Heart right ventricle (tissue), 16 donors: Measurements from ENCODE around the gene KCNJ10. TPM values are rescaled to one million over a fixed set of nuclear protein-coding genes. Genes with fewer than 3 reads are reported as not detected.
A peak's percentile ranks its signal among the peaks of the same experiment; 100 is the strongest.

Source experiments
- ATAC-seq, 8 donors: fragments of 200-7000 bp; cut with Tn5 transposase; one replicate each; pipeline ENCODE4 v1.9.1; 2020; ENCODE audit warnings: mild to moderate bottlenecking in 8 of 8, moderate library complexity in 8 of 8, moderate number of reproducible peaks in 1 of 8
- DNase-seq, 2 donors: peaks; one replicate each; pipeline ENCODE4 v3.0.0-alpha.2; 2020
- H3K27ac ChIP-seq, 10 donors: fragments of 200-600 bp; sonication (generic) in 2 of 10; one replicate each; pipeline versions ENCODE4 v1.5.0 to v1.8.0; 2020 to 2022; ENCODE audit warnings: mild to moderate bottlenecking in 3 of 10
- H3K27me3 ChIP-seq, 7 donors: fragments of 200-600 bp; one replicate each; pipeline ENCODE4 v1.8.0; 2021 to 2022; ENCODE audit warnings: mild to moderate bottlenecking in 2 of 7
- H3K36me3 ChIP-seq, 9 donors: fragments of 200-600 bp; sonication (generic) in 1 of 9; one replicate each; pipeline versions ENCODE4 v1.5.0 to v1.8.0; 2020 to 2022; ENCODE audit warnings: mild to moderate bottlenecking in 2 of 9
- H3K4me1 ChIP-seq, 9 donors: fragments of 200-600 bp; sonication (generic) in 1 of 9; one replicate each; pipeline versions ENCODE4 v1.5.0 to v1.8.0; 2020 to 2022; ENCODE audit warnings: mild to moderate bottlenecking in 4 of 9
- H3K4me3 ChIP-seq, 10 donors: fragments of 200-600 bp; sonication (generic) in 2 of 10; one replicate each; pipeline versions ENCODE4 v1.5.0 to v1.8.0; 2020 to 2022; ENCODE audit warnings: mild to moderate bottlenecking in 7 of 10, moderate library complexity in 2 of 10
- H3K9me3 ChIP-seq, 11 donors: fragments of 200-600 bp in 10 of 11; sonication (generic) in 2 of 11; one replicate each; pipeline versions ENCODE4 v1.5.0 to v1.8.0; 2013 to 2022; ENCODE audit warnings: mild to moderate bottlenecking in 2 of 11, control low read depth in 1 of 11, moderate library complexity in 1 of 11
- WGBS, 2 donors: extraction: QIAGEN DNeasy Blood & Tissue Kit; methylation state at CpG; one replicate each; pipeline ENCODE4 v1.1.7; 2013; ENCODE audit warnings: inconsistent platforms in 1 of 2; 5-methylcytosine and 5-hydroxymethylcytosine counted together
- intact Hi-C, 10 donors: fragments of 100-400 bp; cut with DNase I; formaldehyde crosslinking; loops; one replicate each; pipeline versions ENCODE4 v1.11.1 to v1.14.2; 2022
- long read RNA-seq, 3 donors: library from polyadenylated mRNA; unstranded; transcript quantifications; one replicate each; pipeline ENCODE4 v2.0.0, GENCODE V29; 2020 to 2021
- polyA plus RNA-seq, 2 donors: library from polyadenylated mRNA; stranded (reverse); fragments of 200-250 nt; gene quantifications; one replicate each; pipeline ENCODE4 v1.2.3, GENCODE V29; 2013
- total RNA-seq, 10 donors: library from RNA; stranded (reverse); fragmentation: NEBNext Ultra II Directional in 3 of 10; extraction: Animal tissue kit (Norgen Biotek cat#: 25700) in 3 of 10; gene quantifications; one replicate each; pipeline versions ENCODE4 v1.2.1 to v1.2.4, GENCODE V29; 2021 to 2023
- TF ChIP-seq, protein P1 (sequence below), 9 donors: fragments of 200-600 bp; sonication (generic) in 2 of 9; IDR thresholded peaks; one replicate each; pipeline versions ENCODE4 v1.5.0 to v1.8.0; 2021 to 2022; ENCODE audit warnings: antibody characterized with exemption in 9 of 9, mild to moderate bottlenecking in 5 of 9, moderate library complexity in 1 of 9
- donor health status: Arrhythmogenic right ventricular cardiomyopathy.
- donor health status: ischemic (EF 13 %, LVEDD 7.1; RV severe dilation, severe dysfunction).
- donor health status: healthy with polysubstance abuse.
- donor health status: DM: no; HTN: yes; CAD: no.
- donor health status: DM: no; HTN: no; CAD: no.
- donor health status: ischemic (EF 25% LVEDD 6.9; RV normal size, moderate dysfunction).
- donor health status: ischemic (EF 25% LVEDD 5.7; RV mildly dilated, moderate dysfunction).
- donor health status: healthy.
- donor health status: DM: yes; HTN: yes; CAD: no.
- donor health status: Ischemic cardiomyopathy.
- donor health status: ischemic (EF 35%, LVEDD 5.7; RV mildly dilated, moderate dysfunction).
- donor health status: nonischemic (EF 11% LVEDD 7.7; RV severe dilation, severe dysfunction).
- donor health status: DM: yes; HTN: yes; CAD: no.
- donor health status: PGD.
- donor health status: ischemic (EF 29% LVEDD 5.4; RV normal size, mild dysfunction).
- donor health status: nonischemic (EF 23%, LVEDD 6.1; RV moderate dilation, normal function).

The KCNJ10 gene
- total RNA-seq (1 to 10 TPM in 1 of 10 donors, not detected in 9; 1.9 TPM), polyA plus RNA-seq (under 1 TPM in 1 of 2 donors, not detected in 1; 0.09 TPM)
- long read RNA-seq, donor 1 = 0 reads
- long read RNA-seq, donor 2 = 0 reads
- long read RNA-seq, donor 3 = 0 reads

- TF ChIP-seq, protein P1, sequence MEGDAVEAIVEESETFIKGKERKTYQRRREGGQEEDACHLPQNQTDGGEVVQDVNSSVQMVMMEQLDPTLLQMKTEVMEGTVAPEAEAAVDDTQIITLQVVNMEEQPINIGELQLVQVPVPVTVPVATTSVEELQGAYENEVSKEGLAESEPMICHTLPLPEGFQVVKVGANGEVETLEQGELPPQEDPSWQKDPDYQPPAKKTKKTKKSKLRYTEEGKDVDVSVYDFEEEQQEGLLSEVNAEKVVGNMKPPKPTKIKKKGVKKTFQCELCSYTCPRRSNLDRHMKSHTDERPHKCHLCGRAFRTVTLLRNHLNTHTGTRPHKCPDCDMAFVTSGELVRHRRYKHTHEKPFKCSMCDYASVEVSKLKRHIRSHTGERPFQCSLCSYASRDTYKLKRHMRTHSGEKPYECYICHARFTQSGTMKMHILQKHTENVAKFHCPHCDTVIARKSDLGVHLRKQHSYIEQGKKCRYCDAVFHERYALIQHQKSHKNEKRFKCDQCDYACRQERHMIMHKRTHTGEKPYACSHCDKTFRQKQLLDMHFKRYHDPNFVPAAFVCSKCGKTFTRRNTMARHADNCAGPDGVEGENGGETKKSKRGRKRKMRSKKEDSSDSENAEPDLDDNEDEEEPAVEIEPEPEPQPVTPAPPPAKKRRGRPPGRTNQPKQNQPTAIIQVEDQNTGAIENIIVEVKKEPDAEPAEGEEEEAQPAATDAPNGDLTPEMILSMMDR (IDR thresholded peaks at IDR 0.05) = no peak
- ATAC-seq (peak in 3 of 8 donors; percentile 9 to 72 (median 10)), DNase-seq (no peak)
- peaks cover 0 to 35% (median 7%) of the 10 kb centered on the region in 7 donors for H3K27me3 ChIP-seq
- H3K27ac ChIP-seq = peak within 1 kb of the TSS in 1 of 10 donors; percentile 28
- intact Hi-C loops = no loop called here
- H3K9me3 ChIP-seq = no peaks in the 10 kb centered on the region
- 10 to 12% methylated on average over 32 of the region's 32 CpGs for WGBS, 2 donors
- H3K4me1 ChIP-seq = peaks cover 0 to 15% (median 10%) of the 10 kb centered on the region in 9 donors
- peak within 1 kb of the TSS; percentile 43 to 82 (median 60) for H3K4me3 ChIP-seq
- no peaks in the 10 kb centered on the region for H3K36me3 ChIP-seq
Observed at GRCh38 chr1:160069460-160070231, at the start of gene KCNJ10. KCNJ10 (minus strand) TSS chr1:160070160; CDS start chr1:160042532, 27,628 bp downstream.

DNA sequence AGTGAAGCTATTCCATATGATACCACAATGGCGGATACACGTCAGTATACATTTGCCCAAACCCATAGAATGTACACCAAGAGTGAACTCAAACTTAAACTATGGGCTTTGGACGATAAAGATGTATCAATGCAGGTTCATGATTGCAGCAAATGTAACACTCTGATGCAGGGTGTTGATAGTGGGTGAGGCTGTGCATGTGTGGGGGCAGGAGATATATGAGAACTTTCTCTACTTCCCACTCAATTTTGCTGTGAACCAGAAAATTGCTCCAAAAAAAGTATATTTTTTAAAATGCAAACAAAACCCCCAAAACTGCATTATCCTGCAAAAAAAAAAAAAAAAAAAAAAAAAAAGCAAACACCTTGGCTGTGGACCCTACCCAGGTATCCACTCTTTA lies 49.0 kb upstream of the KCNJ10 start:
- ATAC-seq (no peak), DNase-seq (no peak)
- Histone ChIP-seq H3K36me3 (peaks cover 0 to 39% (median 0%) of the 10 kb centered on the region in 9 donors), H3K27ac (peak overlapping the region in 1 of 10 donors; percentile 84), H3K4me3 (peak overlapping the region in 5 of 10 donors; percentile 56 to 68 (median 63)), H3K27me3 (no peaks in the 10 kb centered on the region), H3K4me1 (peaks cover 0 to 70% (median 44%) of the 10 kb centered on the region in 9 donors), H3K9me3 (no peaks in the 10 kb centered on the region)
- TF ChIP-seq, protein P1 (IDR thresholded peaks at IDR 0.05) = no peak
- intact Hi-C loops = loop anchor here in 1 of 10 donors (5.0 kb wide), 1 partner anchor 73 kb away; the partner anchor contains the start of gene CASQ1
- 91% methylated on average over 3 of the region's 3 CpGs for WGBS, 2 donors

GRCh38 chr1:160117709-160118183 lies 47.8 kb upstream of the KCNJ10 start:
- H3K36me3 ChIP-seq = peaks cover 0 to 28% (median 0%) of the 10 kb centered on the region in 9 donors
- TF ChIP-seq, protein P1 (IDR thresholded peaks at IDR 0.05) = no peak
- intact Hi-C loops = loop anchor here in 1 of 10 donors (5.0 kb wide), 1 partner anchor 75 kb away; the partner anchor contains the start of gene CASQ1
- peaks cover 7 to 68% (median 42%) of the 10 kb centered on the region in 9 donors for H3K4me1 ChIP-seq
- WGBS, 2 donors = 22 to 32% methylated on average over 8 of the region's 8 CpGs
- no peaks in the 10 kb centered on the region for H3K9me3 ChIP-seq
- H3K27ac ChIP-seq = peak overlapping the region in 8 of 10 donors; percentile 72 to 91 (median 84)
- peak overlapping the region; percentile 25 to 68 (median 54) for H3K4me3 ChIP-seq
- DNase-seq = peak; percentile 48 to 54
- no peaks in the 10 kb centered on the region for H3K27me3 ChIP-seq
- peak in 7 of 8 donors; percentile 35 to 75 (median 61) for ATAC-seq

GRCh38 chr1:160117300-160117699 lies 47.3 kb upstream of the KCNJ10 start:
- no peak for ATAC-seq
- peaks cover 7 to 67% (median 42%) of the 10 kb centered on the region in 9 donors for H3K4me1 ChIP-seq
- TF ChIP-seq, protein P1 (IDR thresholded peaks at IDR 0.05) = no peak
- peak overlapping the region; percentile 25 to 68 (median 54) for H3K4me3 ChIP-seq
- peaks cover 0 to 24% (median 0%) of the 10 kb centered on the region in 9 donors for H3K36me3 ChIP-seq
- no peaks in the 10 kb centered on the region for H3K27me3 ChIP-seq
- WGBS, 2 donors = 24 to 29% methylated on average over 1 of the region's 1 CpG
- peak overlapping the region in 9 of 10 donors; percentile 65 to 91 (median 84) for H3K27ac ChIP-seq
- H3K9me3 ChIP-seq = no peaks in the 10 kb centered on the region
- intact Hi-C loops = loop anchor here in 1 of 10 donors (5.0 kb wide), 1 partner anchor 75 kb away; the partner anchor contains the start of gene CASQ1
- DNase-seq = no peak
